SK-N-SH (cell line): ENCODE results near the gene OGFOD3. TPM values are rescaled to one million over a fixed set of nuclear protein-coding genes. Genes with fewer than 3 reads are reported as not detected.

Experiments used
- CTCF ChIA-PET: fragments of 300-600, 350-600 bp; formaldehyde crosslinking; extraction: SDS; loops from one replicate; lab custom pipeline; 2021; lab: Yijun Ruan, JAX
- POLR2A ChIA-PET: fragments of 350-600 bp; sonication (Branson Sonifier 250); formaldehyde crosslinking; extraction: SDS; loops from one replicate; lab custom pipeline; 2020; ENCODE audit warnings: antibody characterized with exemption, inconsistent platforms; lab: Yijun Ruan, JAX
- DNase-seq: peaks from one replicate; pipeline ENCODE4 v3.0.0; 2012
- H2AFZ ChIP-seq: fragments of 200-600 bp; sonication (generic); 2 replicates; pipeline ENCODE4 v1.8.1; 2016; ENCODE audit warnings: antibody characterized with exemption, mild to moderate bottlenecking, low read depth
- H3F3A ChIP-seq: fragments of 200-600 bp; sonication (generic); replicated peaks from 2 replicates; pipeline ENCODE3; 2016; ENCODE audit warnings: antibody characterized with exemption, mild to moderate bottlenecking; ENCODE audit not compliant: insufficient read depth
- H3K27ac ChIP-seq, 2 experiments: fragments of 200-500 bp in 1 of 2; fragments of 200-600 bp in 1 of 2; sonication (Bioruptor generic) in 1 of 2; sonication (generic), shearing (Covaris generic) in 1 of 2; 2 replicates each; pipeline versions ENCODE4 v1.5.1 to v1.6.1; 2014 to 2016; ENCODE audit warnings: low read depth in 2 of 2, inconsistent platforms in 1 of 2, low read length in 1 of 2, mild to moderate bottlenecking in 1 of 2, mixed read lengths in 1 of 2
- H3K27me3 ChIP-seq: fragments of 200-600 bp; sonication (generic), shearing (Covaris generic); 2 replicates; pipeline ENCODE4 v1.6.1; 2016; ENCODE audit warnings: mixed run types; ENCODE audit not compliant: insufficient read depth
- H3K36me3 ChIP-seq, 2 experiments: fragments of 200-500 bp in 1 of 2; fragments of 200-600 bp in 1 of 2; sonication (Bioruptor generic) in 1 of 2; sonication (generic) in 1 of 2; replicated peaks in 1 of 2; 2 replicates each; pipeline versions ENCODE3 to v1.5.1; 2014 to 2016; ENCODE audit warnings: low read length in 1 of 2, mild to moderate bottlenecking in 1 of 2; ENCODE audit not compliant: insufficient read depth in 2 of 2, control insufficient read depth in 1 of 2
- H3K4me1 ChIP-seq, 2 experiments: fragments of 200-500 bp in 1 of 2; fragments of 200-600 bp in 1 of 2; sonication (Bioruptor generic) in 1 of 2; sonication (generic), shearing (Covaris generic) in 1 of 2; 2 replicates each; pipeline versions ENCODE4 v1.5.1 to v1.6.1; 2014 to 2016; ENCODE audit warnings: low read depth in 1 of 2, low read length in 1 of 2, mixed run types in 1 of 2; ENCODE audit not compliant: insufficient read depth in 2 of 2, control insufficient read depth in 1 of 2
- H3K4me2 ChIP-seq: fragments of 200-600 bp; sonication (generic), shearing (Covaris generic); 2 replicates; pipeline ENCODE4 v1.6.1; 2017; ENCODE audit warnings: mixed run types
- H3K4me3 ChIP-seq, 2 experiments: fragments of 200-500 bp in 1 of 2; fragments of 200-600 bp in 1 of 2; sonication (Bioruptor generic) in 1 of 2; sonication (generic), shearing (Covaris generic) in 1 of 2; 2 replicates each; pipeline versions ENCODE4 v1.5.1 to v1.8.1; 2014 to 2016; ENCODE audit warnings: low read depth in 2 of 2, inconsistent platforms in 1 of 2, low read length in 1 of 2, mild to moderate bottlenecking in 1 of 2, mixed read lengths in 1 of 2, moderate library complexity in 1 of 2
- H3K79me2 ChIP-seq: fragments of 200-600 bp; sonication (generic); 2 replicates; pipeline ENCODE4 v1.8.1; 2017; ENCODE audit warnings: mild to moderate bottlenecking; ENCODE audit not compliant: insufficient read depth
- H3K9ac ChIP-seq: fragments of 200-600 bp; sonication (generic); 2 replicates; pipeline ENCODE4 v1.6.1; 2017; ENCODE audit warnings: mixed run types
- H3K9me2 ChIP-seq: fragments of 200-600 bp; sonication (generic); 2 replicates; pipeline ENCODE4 v1.6.1; 2017; ENCODE audit warnings: mixed run types
- H3K9me3 ChIP-seq: fragments of 200-600 bp; sonication (generic); 2 replicates; pipeline ENCODE4 v1.6.1; 2017; ENCODE audit warnings: mixed run types, mild to moderate bottlenecking, moderate library complexity
- H4K20me1 ChIP-seq: fragments of 200-600 bp; sonication (generic); 2 replicates; pipeline ENCODE4 v1.6.1; 2017; ENCODE audit warnings: mild to moderate bottlenecking, mixed run types; ENCODE audit not compliant: insufficient read depth
- CHD2 ChIP-seq: fragments of 150-350 bp; IDR thresholded peaks from 2 replicates; pipeline ENCODE4 v1.6.1; 2018; ENCODE audit warnings: low read length; ENCODE audit not compliant: partially characterized antibody
- ELF1 ChIP-seq: IDR thresholded peaks from 2 replicates; pipeline ENCODE4 v1.4.0; 2012
- EZH2phosphoT487 ChIP-seq: fragments of 200-600 bp; sonication (generic); IDR thresholded peaks from 2 replicates; pipeline ENCODE4 v1.6.1; 2017; ENCODE audit warnings: low read depth, mixed run types, mild to moderate bottlenecking, antibody characterized with exemption, moderate library complexity, borderline replicate concordance
- FOSL2 ChIP-seq: IDR thresholded peaks from 2 replicates; pipeline ENCODE4 v1.4.0; 2012; ENCODE audit warnings: low read depth, mild to moderate bottlenecking, moderate library complexity, borderline replicate concordance
- FOXJ3 ChIP-seq: sonication (generic); formaldehyde crosslinking; IDR thresholded peaks from 2 replicates; pipeline ENCODE4 v1.5.1; 2020; ENCODE audit warnings: mild to moderate bottlenecking, missing genetic modification reagents
- GABPA ChIP-seq: IDR thresholded peaks from 2 replicates; pipeline ENCODE4 v1.4.0; 2012; ENCODE audit warnings: low read depth, mild to moderate bottlenecking
- JUND ChIP-seq: IDR thresholded peaks from 2 replicates; pipeline ENCODE4 v1.4.0; 2012
- NFIC ChIP-seq: IDR thresholded peaks from 2 replicates; pipeline ENCODE4 v1.4.0; 2012; ENCODE audit warnings: borderline replicate concordance
- RAD21 ChIP-seq: IDR thresholded peaks from 2 replicates; pipeline ENCODE4 v1.6.1; 2012; ENCODE audit warnings: mild to moderate bottlenecking, low read length
- RCOR1 ChIP-seq: fragments of 150-350 bp; IDR thresholded peaks from 2 replicates; pipeline ENCODE4 v1.6.1; 2017; ENCODE audit warnings: antibody characterized with exemption, low read length
- RXRA ChIP-seq: IDR thresholded peaks from 2 replicates; pipeline ENCODE4 v1.4.0; 2012; ENCODE audit warnings: low read depth, mild to moderate bottlenecking, borderline replicate concordance
- SIN3A ChIP-seq: IDR thresholded peaks from 2 replicates; pipeline ENCODE4 v1.6.1; 2012; ENCODE audit warnings: low read depth, mild to moderate bottlenecking, low read length, moderate library complexity, borderline replicate concordance
- SMC3 ChIP-seq: IDR thresholded peaks from 2 replicates; pipeline ENCODE4 v1.6.1; 2012; ENCODE audit warnings: low read depth, low read length, improper control_type of control experiment
- TAF1 ChIP-seq: IDR thresholded peaks from 2 replicates; pipeline ENCODE4 v1.6.1; 2012; ENCODE audit warnings: low read depth, mild to moderate bottlenecking, low read length, moderate library complexity, borderline replicate concordance
- TEAD4 ChIP-seq: IDR thresholded peaks from 2 replicates; pipeline ENCODE4 v1.4.0; 2012; ENCODE audit warnings: mild to moderate bottlenecking, borderline replicate concordance; ENCODE audit not compliant: insufficient read depth
- YY1 ChIP-seq: IDR thresholded peaks from 2 replicates; pipeline ENCODE4 v1.4.0; 2012; ENCODE audit warnings: low read depth, mild to moderate bottlenecking
- WGBS: methylation state at CpG from one replicate; pipeline ENCODE4 v1.1.6; 2017; ENCODE audit warnings: low lambda C conversion rate; 5-methylcytosine and 5-hydroxymethylcytosine counted together
- polyA plus RNA-seq, 3 experiments: library from polyadenylated mRNA; depleted of rRNA; stranded (reverse); fragments of >200 nt; gene quantifications; 2 replicates each; pipeline ENCODE4 v1.2.3, GENCODE V29; 2012
- TF ChIP-seq, protein P1 (sequence below): IDR thresholded peaks from 2 replicates; pipeline ENCODE4 v1.4.0; 2012; ENCODE audit warnings: low read depth, borderline replicate concordance
- TF ChIP-seq, protein P2 (sequence below): IDR thresholded peaks from 2 replicates; pipeline ENCODE4 v1.4.0; 2012; ENCODE audit warnings: low read depth, borderline replicate concordance
- TF ChIP-seq, protein P3 (sequence below): IDR thresholded peaks from 2 replicates; pipeline ENCODE4; 2012
- TF ChIP-seq, protein P4 (sequence below): fragments of 150-350 bp; IDR thresholded peaks from 2 replicates; pipeline ENCODE4 v1.6.1; 2017; ENCODE audit warnings: antibody characterized with exemption, low read length, low read depth, borderline replicate concordance

Gene OGFOD3
- polyA plus RNA-seq, 1 of the 3 experiments (the other 2 are of a cell fraction) = 68.2 TPM

DNA sequence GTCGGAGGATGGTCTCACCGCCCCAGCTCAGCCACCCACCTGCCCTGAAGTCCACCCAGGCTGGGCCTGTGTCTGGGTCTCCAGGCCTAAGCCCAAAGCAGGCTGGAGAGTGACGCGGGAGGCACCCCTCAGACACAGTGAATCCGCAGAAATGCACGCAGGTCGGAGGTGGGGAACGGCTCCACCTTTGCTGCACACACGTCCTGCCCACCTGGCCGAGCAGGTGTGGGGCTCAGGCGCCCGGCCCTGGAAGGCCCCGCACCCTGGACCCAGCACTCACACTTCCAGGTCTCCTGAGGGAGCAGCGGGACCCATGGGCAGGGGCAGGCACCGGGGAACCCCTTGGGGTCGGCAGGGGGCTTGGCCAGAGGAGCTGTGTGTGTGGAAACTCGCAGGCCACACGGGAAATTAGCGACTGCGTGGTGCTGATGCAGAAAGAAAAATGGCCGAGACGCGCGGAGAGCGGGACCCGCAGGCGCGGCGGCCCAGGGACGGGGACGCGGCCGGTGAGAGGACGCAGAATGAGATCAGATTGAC is 21.5 kb upstream of the OGFOD3 start:
- H2AFZ ChIP-seq = no peak overlapping the region
- no peak overlapping the region for H3K9ac ChIP-seq
- ChIA-PET POLR2A (no interaction called here), CTCF (interaction anchor here (0.8 to 1.6 kb wide), 2 partner anchors 12 to 25 kb away, joined by 3 read pairs; no protein-coding TSS in a partner anchor)
- no peaks in the 10 kb centered on the region for H3K9me2 ChIP-seq
- no peak overlapping the region for H3K4me2 ChIP-seq
- peaks cover 13% of the 10 kb centered on the region; the same call in 1 of the 2 replicates for H4K20me1 ChIP-seq
- peaks cover 12% of the 10 kb centered on the region for H3F3A ChIP-seq
- H3K4me3 ChIP-seq = no peak overlapping the region
- H3K27ac ChIP-seq = no peak overlapping the region
- peaks cover 5% of the 10 kb centered on the region; the same call in 1 of the 2 replicates for H3K79me2 ChIP-seq
- H3K36me3 ChIP-seq = peaks cover 7 to 44% of the 10 kb centered on the region in 2 experiments
- DNase-seq = peak; percentile 55
- TF ChIP-seq JUND (no peak), FOSL2 (no peak), FOXJ3 (CRISPR knock-in tag) (no peak), RAD21 (no peak), RCOR1 (no peak), SMC3 (no peak), TEAD4 (no peak), GABPA (no peak), EZH2phosphoT487 (no peak), NFIC (no peak), SIN3A (no peak), ELF1 (no peak), TAF1 (no peak), RXRA (no peak), YY1 (no peak), CHD2 (no peak)
- TF ChIP-seq, protein P1, sequence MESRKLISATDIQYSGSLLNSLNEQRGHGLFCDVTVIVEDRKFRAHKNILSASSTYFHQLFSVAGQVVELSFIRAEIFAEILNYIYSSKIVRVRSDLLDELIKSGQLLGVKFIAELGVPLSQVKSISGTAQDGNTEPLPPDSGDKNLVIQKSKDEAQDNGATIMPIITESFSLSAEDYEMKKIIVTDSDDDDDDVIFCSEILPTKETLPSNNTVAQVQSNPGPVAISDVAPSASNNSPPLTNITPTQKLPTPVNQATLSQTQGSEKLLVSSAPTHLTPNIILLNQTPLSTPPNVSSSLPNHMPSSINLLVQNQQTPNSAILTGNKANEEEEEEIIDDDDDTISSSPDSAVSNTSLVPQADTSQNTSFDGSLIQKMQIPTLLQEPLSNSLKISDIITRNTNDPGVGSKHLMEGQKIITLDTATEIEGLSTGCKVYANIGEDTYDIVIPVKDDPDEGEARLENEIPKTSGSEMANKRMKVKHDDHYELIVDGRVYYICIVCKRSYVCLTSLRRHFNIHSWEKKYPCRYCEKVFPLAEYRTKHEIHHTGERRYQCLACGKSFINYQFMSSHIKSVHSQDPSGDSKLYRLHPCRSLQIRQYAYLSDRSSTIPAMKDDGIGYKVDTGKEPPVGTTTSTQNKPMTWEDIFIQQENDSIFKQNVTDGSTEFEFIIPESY = no peak
- TF ChIP-seq, protein P2, sequence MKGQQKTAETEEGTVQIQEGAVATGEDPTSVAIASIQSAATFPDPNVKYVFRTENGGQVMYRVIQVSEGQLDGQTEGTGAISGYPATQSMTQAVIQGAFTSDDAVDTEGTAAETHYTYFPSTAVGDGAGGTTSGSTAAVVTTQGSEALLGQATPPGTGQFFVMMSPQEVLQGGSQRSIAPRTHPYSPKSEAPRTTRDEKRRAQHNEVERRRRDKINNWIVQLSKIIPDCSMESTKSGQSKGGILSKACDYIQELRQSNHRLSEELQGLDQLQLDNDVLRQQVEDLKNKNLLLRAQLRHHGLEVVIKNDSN = no peak
- TF ChIP-seq, protein P3, sequence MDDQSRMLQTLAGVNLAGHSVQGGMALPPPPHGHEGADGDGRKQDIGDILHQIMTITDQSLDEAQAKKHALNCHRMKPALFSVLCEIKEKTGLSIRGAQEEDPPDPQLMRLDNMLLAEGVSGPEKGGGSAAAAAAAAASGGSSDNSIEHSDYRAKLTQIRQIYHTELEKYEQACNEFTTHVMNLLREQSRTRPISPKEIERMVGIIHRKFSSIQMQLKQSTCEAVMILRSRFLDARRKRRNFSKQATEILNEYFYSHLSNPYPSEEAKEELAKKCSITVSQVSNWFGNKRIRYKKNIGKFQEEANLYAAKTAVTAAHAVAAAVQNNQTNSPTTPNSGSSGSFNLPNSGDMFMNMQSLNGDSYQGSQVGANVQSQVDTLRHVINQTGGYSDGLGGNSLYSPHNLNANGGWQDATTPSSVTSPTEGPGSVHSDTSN = no peak
- TF ChIP-seq, protein P4, sequence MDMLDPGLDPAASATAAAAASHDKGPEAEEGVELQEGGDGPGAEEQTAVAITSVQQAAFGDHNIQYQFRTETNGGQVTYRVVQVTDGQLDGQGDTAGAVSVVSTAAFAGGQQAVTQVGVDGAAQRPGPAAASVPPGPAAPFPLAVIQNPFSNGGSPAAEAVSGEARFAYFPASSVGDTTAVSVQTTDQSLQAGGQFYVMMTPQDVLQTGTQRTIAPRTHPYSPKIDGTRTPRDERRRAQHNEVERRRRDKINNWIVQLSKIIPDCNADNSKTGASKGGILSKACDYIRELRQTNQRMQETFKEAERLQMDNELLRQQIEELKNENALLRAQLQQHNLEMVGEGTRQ = no peak
- H3K9me3 ChIP-seq = no peaks in the 10 kb centered on the region
- WGBS = 98% methylated on average over 25 of the region's 34 CpGs
- no peaks in the 10 kb centered on the region for H3K27me3 ChIP-seq
- peaks cover 0 to 3% of the 10 kb centered on the region in 2 experiments; a peak in 1 of 4 replicates for H3K4me1 ChIP-seq
